HepG2 (cell line): ENCODE data around the gene MICA. TPM values are rescaled to one million over a fixed set of nuclear protein-coding genes. Genes with fewer than 3 reads are reported as not detected.
A peak's percentile ranks its signal among the peaks of the same experiment; 100 is the strongest.

Experiments used
- DMAP1 ChIP-seq: IDR thresholded peaks from 2 replicates; pipeline ENCODE4 v1.6.1; 2016
- FOSL1 ChIP-seq: sonication (generic); formaldehyde crosslinking; IDR thresholded peaks from 2 replicates; pipeline ENCODE4 v1.9.0; 2021; ENCODE audit warnings: missing genetic modification reagents, borderline replicate concordance
- KIAA2018 ChIP-seq: sonication (generic); formaldehyde crosslinking; IDR thresholded peaks from 2 replicates; pipeline ENCODE4 v1.5.0; 2020; ENCODE audit warnings: mild to moderate bottlenecking, missing genetic modification reagents, borderline replicate concordance
- KLF9 ChIP-seq: IDR thresholded peaks from 2 replicates; pipeline ENCODE4 v1.6.1; 2016; ENCODE audit warnings: low read depth
- MIER3 ChIP-seq: IDR thresholded peaks from 2 replicates; pipeline ENCODE4 v1.6.1; 2016; ENCODE audit warnings: missing compliant biosample characterization, borderline replicate concordance
- TARDBP ChIP-seq: sonication (generic); formaldehyde crosslinking; IDR thresholded peaks from 2 replicates; pipeline ENCODE4 v1.8.0; 2022; ENCODE audit warnings: mild to moderate bottlenecking, missing genetic modification reagents
- USF2 ChIP-seq, 2 experiments: sonication (generic) in 1 of 2; formaldehyde crosslinking in 1 of 2; IDR thresholded peaks; 2 replicates each; pipeline versions ENCODE4 v1.5.1 to v1.6.1; 2011 to 2020; ENCODE audit warnings: borderline replicate concordance in 1 of 2, low read depth in 1 of 2, low read length in 1 of 2, mild to moderate bottlenecking in 1 of 2, missing genetic modification reagents in 1 of 2, moderate library complexity in 1 of 2
- XRCC5 ChIP-seq: fragments of 200-400 bp; formaldehyde crosslinking; optimal IDR thresholded peaks from 2 replicates; pipeline ENCODE3; 2017; ENCODE audit warnings: mild to moderate bottlenecking, low read length
- ZBTB21 ChIP-seq: sonication (generic); formaldehyde crosslinking; IDR thresholded peaks from 2 replicates; pipeline ENCODE4 v1.4.0; 2020; ENCODE audit warnings: missing genetic modification reagents
- ZNF33B ChIP-seq: sonication (generic); formaldehyde crosslinking; IDR thresholded peaks from 2 replicates; pipeline ENCODE4 v1.5.1; 2020; ENCODE audit warnings: mild to moderate bottlenecking, missing genetic modification reagents
- ZNF484 ChIP-seq: sonication (generic); formaldehyde crosslinking; IDR thresholded peaks from 2 replicates; pipeline ENCODE4 v1.5.1; 2020; ENCODE audit warnings: mild to moderate bottlenecking, low read depth, missing genetic modification reagents, borderline replicate concordance
- ZNF747 ChIP-seq: sonication (generic); formaldehyde crosslinking; IDR thresholded peaks from 2 replicates; pipeline ENCODE4 v1.8.1; 2023; ENCODE audit warnings: missing genetic modification reagents, mild to moderate bottlenecking, borderline replicate concordance
- polyA plus RNA-seq, 8 experiments: library from polyadenylated mRNA; depleted of rRNA in 3 of 8; stranded (reverse) in 7 of 8; unstranded in 1 of 8; fragments of >200 nt; fragmentation: Illumina TruSeq in 4 of 8; extraction: Trizol in 4 of 8; gene quantifications; 2 replicates each; pipeline versions ENCODE4 v1.2.1 to v1.2.3, GENCODE V29; 2011 to 2016; ENCODE audit warnings: low read depth in 4 of 8, missing spikeins in 1 of 8, mixed read lengths in 1 of 8; ENCODE audit not compliant: insufficient read depth in 1 of 8
- total RNA-seq, 5 experiments: library from RNA; depleted of rRNA; stranded (reverse); fragments of >200 nt; fragmentation: Illumina TruSeq; extraction: Trizol; gene quantifications; 2 replicates each; pipeline ENCODE4 v1.2.3, GENCODE V29; 2016; ENCODE audit warnings: low read depth in 1 of 5
- TF ChIP-seq, protein P1 (sequence below): sonication (generic); formaldehyde crosslinking; IDR thresholded peaks from 2 replicates; pipeline ENCODE4 v1.5.0; 2020; ENCODE audit warnings: missing genetic modification reagents, mild to moderate bottlenecking, borderline replicate concordance
- TF ChIP-seq, protein P2 (sequence below): sonication (generic); formaldehyde crosslinking; IDR thresholded peaks from 2 replicates; pipeline ENCODE4 v1.5.0; 2020; ENCODE audit warnings: missing genetic modification reagents, mild to moderate bottlenecking, borderline replicate concordance

MICA gene
- total and polyA plus RNA-seq, 2 of the 13 experiments (the other 11 are each of a cell fraction or from before 2014, with no cell fraction given): 21.6 to 38.1 TPM

- TF ChIP-seq, protein P1, sequence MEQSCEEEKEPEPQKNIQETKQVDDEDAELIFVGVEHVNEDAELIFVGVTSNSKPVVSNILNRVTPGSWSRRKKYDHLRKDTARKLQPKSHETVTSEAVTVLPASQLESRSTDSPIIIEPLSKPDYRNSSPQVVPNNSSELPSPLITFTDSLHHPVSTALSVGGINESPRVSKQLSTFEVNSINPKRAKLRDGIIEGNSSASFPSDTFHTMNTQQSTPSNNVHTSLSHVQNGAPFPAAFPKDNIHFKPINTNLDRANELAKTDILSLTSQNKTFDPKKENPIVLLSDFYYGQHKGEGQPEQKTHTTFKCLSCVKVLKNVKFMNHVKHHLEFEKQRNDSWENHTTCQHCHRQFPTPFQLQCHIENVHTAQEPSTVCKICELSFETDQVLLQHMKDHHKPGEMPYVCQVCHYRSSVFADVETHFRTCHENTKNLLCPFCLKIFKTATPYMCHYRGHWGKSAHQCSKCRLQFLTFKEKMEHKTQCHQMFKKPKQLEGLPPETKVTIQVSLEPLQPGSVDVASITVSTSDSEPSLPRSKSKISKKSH: peak; percentile 44; the same call in 1 of the 2 replicates
- no peak for TF ChIP-seq MIER3 (CRISPR knock-in tag)
- TF ChIP-seq FOSL1: no peak
- TF ChIP-seq KIAA2018 (CRISPR knock-in tag): no peak
- no peak for TF ChIP-seq ZNF484 (CRISPR knock-in tag)
- peak; percentile 78 for TF ChIP-seq DMAP1 (CRISPR knock-in tag)
- peak; percentile 93 for TF ChIP-seq XRCC5
- 0 out of 2 replicates have a peak, but pooled peaks have one; percentile 52 for TF ChIP-seq KLF9 (CRISPR knock-in tag)
- TF ChIP-seq USF2 (IDR thresholded peaks at IDR 0.05; ENCODE audit: low read depth, low read length): no peak
- TF ChIP-seq USF2 (CRISPR knock-in tag; IDR thresholded peaks at IDR 0.05; ENCODE audit: borderline replicate concordance): no peak
- peak; percentile 63; the same call in 1 of the 2 replicates for TF ChIP-seq ZNF747 (CRISPR knock-in tag)
- TF ChIP-seq, protein P2, sequence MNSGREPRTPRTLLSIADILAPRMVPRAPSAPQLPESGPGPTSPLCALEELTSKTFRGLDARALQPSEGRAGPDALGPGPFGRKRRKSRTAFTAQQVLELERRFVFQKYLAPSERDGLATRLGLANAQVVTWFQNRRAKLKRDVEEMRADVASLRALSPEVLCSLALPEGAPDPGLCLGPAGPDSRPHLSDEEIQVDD (CRISPR knock-in tag): 0 out of 2 replicates have a peak, but pooled peaks have one; percentile 50
- 0 out of 2 replicates have a peak, but pooled peaks have one; percentile 25 for TF ChIP-seq ZBTB21 (CRISPR knock-in tag)
- peak; percentile 85 for TF ChIP-seq ZNF33B (CRISPR knock-in tag)
- no peak; the same call in 1 of the 2 replicates for TF ChIP-seq TARDBP
These were observed 3.6 kb upstream of the MICA start (continued) for GRCh38 chr6:31399589-31400466.
